Loucy (cell line): ENCODE measurements around the gene APOL2.
"Not testable (repeated sequence)": the region's sequence is repeated elsewhere in the genome, so short reads cannot be mapped to it uniquely, and the experiment has no call there.

ENCODE experiments used
- H2AFZ ChIP-seq: fragments of 200-600 bp; sonication (generic); 2 replicates; pipeline ENCODE4 v1.6.0; 2016; ENCODE audit warnings: antibody characterized with exemption, mild to moderate bottlenecking, low read length, moderate library complexity
- H3F3A ChIP-seq: fragments of 200-600 bp; 2 replicates; pipeline ENCODE4 v1.6.0; 2016; ENCODE audit warnings: antibody characterized with exemption, low read depth, mild to moderate bottlenecking
- H3K27me3 ChIP-seq: fragments of 200-600 bp; sonication (generic); 2 replicates; pipeline ENCODE4 v1.6.1; 2014; ENCODE audit warnings: low read length, mild to moderate bottlenecking; ENCODE audit not compliant: insufficient read depth, poor library complexity, severe bottlenecking
- H3K36me3 ChIP-seq: fragments of 200-600 bp; sonication (generic); 2 replicates; pipeline ENCODE4 v1.6.1; 2016; ENCODE audit warnings: low read length; ENCODE audit not compliant: insufficient read depth
- H3K4me1 ChIP-seq: fragments of 200-600 bp; sonication (generic); 2 replicates; pipeline ENCODE4 v1.5.1; 2014; ENCODE audit warnings: low read length, mild to moderate bottlenecking; ENCODE audit not compliant: insufficient read depth, poor library complexity, severe bottlenecking
- H3K4me2 ChIP-seq: fragments of 200-600 bp; sonication (generic); 2 replicates; pipeline ENCODE4 v1.6.0; 2014; ENCODE audit warnings: antibody characterized with exemption, low read length, low read depth, mild to moderate bottlenecking; ENCODE audit not compliant: poor library complexity, severe bottlenecking
- H3K4me3 ChIP-seq: fragments of 200-600 bp; sonication (generic); 2 replicates; pipeline ENCODE4 v1.5.1; 2014; ENCODE audit warnings: low read length, mild to moderate bottlenecking, mixed read lengths; ENCODE audit not compliant: poor library complexity, severe bottlenecking
- H3K79me2 ChIP-seq: fragments of 200-600 bp; sonication (generic); 2 replicates; pipeline ENCODE4 v1.6.1; 2014; ENCODE audit warnings: low read length; ENCODE audit not compliant: insufficient read depth
- H3K9ac ChIP-seq: fragments of 200-600 bp; sonication (generic); 2 replicates; pipeline ENCODE4 v1.6.0; 2014; ENCODE audit warnings: mild to moderate bottlenecking, low read depth, low read length, moderate library complexity; ENCODE audit not compliant: poor library complexity, severe bottlenecking
- H3K9me2 ChIP-seq: fragments of 200-600 bp; sonication (generic); replicated peaks from 2 replicates; pipeline ENCODE4 v1.6.1; 2016; ENCODE audit warnings: low read depth, low read length, mixed read lengths
- H3K9me3 ChIP-seq: fragments of 200-600 bp; sonication (generic); 2 replicates; pipeline ENCODE4 v1.6.1; 2014; ENCODE audit warnings: mild to moderate bottlenecking, antibody characterized with exemption, low read length, low read depth; ENCODE audit not compliant: insufficient read depth
- H4K20me1 ChIP-seq: fragments of 200-600 bp; sonication (generic); 2 replicates; pipeline ENCODE4 v1.6.0; 2014; ENCODE audit warnings: antibody characterized with exemption, low read length, mild to moderate bottlenecking; ENCODE audit not compliant: insufficient read depth, poor library complexity, severe bottlenecking
- EZH2phosphoT487 ChIP-seq: fragments of 200-600 bp; IDR thresholded peaks from 2 replicates; pipeline ENCODE4 v1.6.1; 2018; ENCODE audit warnings: antibody characterized with exemption, mild to moderate bottlenecking, moderate library complexity, borderline replicate concordance
- TF ChIP-seq, protein P1 (sequence below): fragments of 200-600 bp; sonication (generic); conservative IDR thresholded peaks from 2 replicates; pipeline ENCODE4 v1.5.1; 2014; ENCODE audit warnings: mild to moderate bottlenecking, antibody characterized with exemption, low read length

Gene APOL2

DNA sequence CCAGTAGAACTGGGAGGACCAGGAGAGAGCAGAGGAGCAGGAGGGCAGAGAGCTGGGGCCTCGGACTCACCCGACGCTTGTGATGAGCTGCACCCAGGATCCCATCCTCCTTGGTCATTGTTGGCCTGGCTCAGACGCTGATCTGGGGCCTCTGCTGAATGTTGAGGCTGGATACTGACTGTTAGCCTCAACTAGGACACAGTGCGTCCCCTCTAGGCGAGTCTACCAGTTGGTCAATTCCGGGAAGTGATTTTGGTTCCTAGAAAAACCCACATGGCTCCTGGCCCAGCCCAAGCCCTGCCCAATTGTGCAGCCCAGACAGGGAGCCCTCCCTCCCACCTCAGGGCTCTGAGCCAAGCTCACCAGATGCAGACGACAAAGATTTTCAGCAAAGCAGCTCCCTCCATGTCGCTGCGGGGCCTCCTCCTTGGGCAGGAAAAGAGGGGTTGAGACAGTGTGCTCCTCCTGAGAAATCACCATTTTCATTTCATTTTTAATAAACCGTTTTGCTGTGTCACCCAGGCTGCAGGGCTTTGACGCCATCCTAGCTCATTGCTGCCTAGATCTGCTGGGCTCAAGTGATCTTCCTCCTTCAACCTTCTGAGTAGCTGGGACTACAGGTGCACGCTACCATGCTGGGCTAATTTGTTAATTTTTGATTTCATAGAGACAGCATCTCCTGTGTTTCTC is 37.6 kb downstream of the APOL2 start, which contains the start of gene APOL4:
TSS of gene APOL4 (minus strand) at position 180 of the 690 bp plus-strand sequence. CDS start at position 105, 75 bp downstream.
- Histone ChIP-seq H3K4me3 (no peak within 1 kb of the TSS), H3K4me1 (peaks cover 12% of the 10 kb centered on the region), H3K9me2 (no peaks in the 10 kb centered on the region), H3F3A (no peaks in the 10 kb centered on the region), H4K20me1 (no peaks in the 10 kb centered on the region), H3K4me2 (no peak within 1 kb of the TSS), H3K36me3 (no peaks in the 10 kb centered on the region), H2AFZ (no peak within 1 kb of the TSS; the same call in 1 of the 2 replicates), H3K79me2 (no peaks in the 10 kb centered on the region), H3K9me3 (no peaks in the 10 kb centered on the region), H3K9ac (no peak within 1 kb of the TSS), H3K27me3 (no peaks in the 10 kb centered on the region)
- no peak for TF ChIP-seq EZH2phosphoT487
- TF ChIP-seq, protein P1, sequence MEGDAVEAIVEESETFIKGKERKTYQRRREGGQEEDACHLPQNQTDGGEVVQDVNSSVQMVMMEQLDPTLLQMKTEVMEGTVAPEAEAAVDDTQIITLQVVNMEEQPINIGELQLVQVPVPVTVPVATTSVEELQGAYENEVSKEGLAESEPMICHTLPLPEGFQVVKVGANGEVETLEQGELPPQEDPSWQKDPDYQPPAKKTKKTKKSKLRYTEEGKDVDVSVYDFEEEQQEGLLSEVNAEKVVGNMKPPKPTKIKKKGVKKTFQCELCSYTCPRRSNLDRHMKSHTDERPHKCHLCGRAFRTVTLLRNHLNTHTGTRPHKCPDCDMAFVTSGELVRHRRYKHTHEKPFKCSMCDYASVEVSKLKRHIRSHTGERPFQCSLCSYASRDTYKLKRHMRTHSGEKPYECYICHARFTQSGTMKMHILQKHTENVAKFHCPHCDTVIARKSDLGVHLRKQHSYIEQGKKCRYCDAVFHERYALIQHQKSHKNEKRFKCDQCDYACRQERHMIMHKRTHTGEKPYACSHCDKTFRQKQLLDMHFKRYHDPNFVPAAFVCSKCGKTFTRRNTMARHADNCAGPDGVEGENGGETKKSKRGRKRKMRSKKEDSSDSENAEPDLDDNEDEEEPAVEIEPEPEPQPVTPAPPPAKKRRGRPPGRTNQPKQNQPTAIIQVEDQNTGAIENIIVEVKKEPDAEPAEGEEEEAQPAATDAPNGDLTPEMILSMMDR: no peak

DNA sequence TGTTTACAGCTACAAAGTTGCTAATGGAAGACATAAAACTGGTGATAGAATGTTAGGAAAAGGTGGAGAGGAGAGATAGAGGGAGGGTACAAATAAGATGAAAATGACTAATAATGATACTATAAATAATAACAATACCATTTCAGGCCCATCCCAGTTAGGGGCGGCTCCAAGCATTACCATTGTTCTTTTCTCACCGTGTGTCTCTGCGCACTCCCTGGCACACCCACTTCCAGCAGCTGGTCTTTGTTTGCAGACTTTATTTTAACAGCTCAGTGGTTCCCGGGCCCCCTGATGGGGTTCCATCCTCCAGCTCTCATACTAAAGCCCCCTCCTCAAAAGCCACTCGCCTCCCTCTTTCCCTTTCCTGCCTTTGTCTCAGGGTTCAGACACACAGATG is 38.3 kb downstream of the APOL2 start:
- H3F3A ChIP-seq, H3K9me3 ChIP-seq, H3K9me2 ChIP-seq, H3K4me3 ChIP-seq, H3K27me3 ChIP-seq, H3K36me3 ChIP-seq, H4K20me1 ChIP-seq, H2AFZ ChIP-seq, H3K9ac ChIP-seq, H3K79me2 ChIP-seq, H3K4me2 ChIP-seq: not testable (repeated sequence)
- peaks cover 15% of the 10 kb centered on the region for H3K4me1 ChIP-seq

DNA sequence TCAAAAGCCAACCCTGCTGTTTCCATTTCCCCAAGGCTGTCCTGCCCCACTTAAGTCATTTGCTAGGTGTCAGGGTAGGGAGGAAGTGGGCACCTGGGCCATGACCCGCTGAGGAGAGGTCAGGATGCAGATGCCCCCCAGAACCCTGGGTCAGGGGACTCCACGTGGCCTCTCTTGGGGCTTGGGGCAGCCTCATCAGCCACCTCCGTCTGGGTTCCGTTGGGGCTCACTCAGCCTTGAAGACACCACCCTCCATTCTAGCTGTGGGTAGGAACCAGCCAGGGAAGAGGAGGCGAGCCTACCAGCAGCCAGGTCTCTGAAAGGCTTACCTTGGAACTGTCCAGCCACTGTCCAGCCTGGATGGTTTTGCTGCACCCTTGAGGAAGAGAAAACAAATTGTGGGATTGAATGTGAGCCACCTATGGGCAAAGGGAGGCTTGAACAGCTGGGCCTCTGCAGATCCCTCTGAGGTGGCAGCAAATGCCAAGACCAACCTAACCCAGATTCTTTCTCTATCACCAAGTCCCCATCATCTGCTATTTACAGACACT is 40.3 kb downstream of the APOL2 start:
- H3K9ac ChIP-seq: no peak overlapping the region
- H3K4me1 ChIP-seq: peaks cover 20% of the 10 kb centered on the region
- H3K4me2 ChIP-seq: no peak overlapping the region
- H2AFZ ChIP-seq: no peak overlapping the region
- TF ChIP-seq, protein P1: 0 out of 2 replicates have a peak, but pooled peaks have one; percentile 13
- no peak for TF ChIP-seq EZH2phosphoT487
- H3F3A ChIP-seq: 0 out of 2 replicates have a peak, but pooled peaks cover 4% of the 10 kb centered on the region
- no peaks in the 10 kb centered on the region for H3K27me3 ChIP-seq
- H3K36me3 ChIP-seq: no peaks in the 10 kb centered on the region
- no peaks in the 10 kb centered on the region for H3K9me3 ChIP-seq
- no peaks in the 10 kb centered on the region for H3K79me2 ChIP-seq
- H3K4me3 ChIP-seq: no peak overlapping the region
- no peaks in the 10 kb centered on the region for H3K9me2 ChIP-seq
- H4K20me1 ChIP-seq: no peaks in the 10 kb centered on the region
